HG03039 (cell line): ENCODE measurements around the gene ITPR3.
"Not testable (repeated sequence)": the region's sequence is repeated elsewhere in the genome, so short reads cannot be mapped to it uniquely, and the experiment has no call there.

Experiments
- ATAC-seq: cut with Tn5 transposase; IDR thresholded peaks from one replicate; pipeline ENCODE4 v1.9.1; 2021; ENCODE audit warnings: mild to moderate bottlenecking, moderate library complexity; ENCODE audit not compliant: unreplicated experiment

The ITPR3 gene

DNA sequence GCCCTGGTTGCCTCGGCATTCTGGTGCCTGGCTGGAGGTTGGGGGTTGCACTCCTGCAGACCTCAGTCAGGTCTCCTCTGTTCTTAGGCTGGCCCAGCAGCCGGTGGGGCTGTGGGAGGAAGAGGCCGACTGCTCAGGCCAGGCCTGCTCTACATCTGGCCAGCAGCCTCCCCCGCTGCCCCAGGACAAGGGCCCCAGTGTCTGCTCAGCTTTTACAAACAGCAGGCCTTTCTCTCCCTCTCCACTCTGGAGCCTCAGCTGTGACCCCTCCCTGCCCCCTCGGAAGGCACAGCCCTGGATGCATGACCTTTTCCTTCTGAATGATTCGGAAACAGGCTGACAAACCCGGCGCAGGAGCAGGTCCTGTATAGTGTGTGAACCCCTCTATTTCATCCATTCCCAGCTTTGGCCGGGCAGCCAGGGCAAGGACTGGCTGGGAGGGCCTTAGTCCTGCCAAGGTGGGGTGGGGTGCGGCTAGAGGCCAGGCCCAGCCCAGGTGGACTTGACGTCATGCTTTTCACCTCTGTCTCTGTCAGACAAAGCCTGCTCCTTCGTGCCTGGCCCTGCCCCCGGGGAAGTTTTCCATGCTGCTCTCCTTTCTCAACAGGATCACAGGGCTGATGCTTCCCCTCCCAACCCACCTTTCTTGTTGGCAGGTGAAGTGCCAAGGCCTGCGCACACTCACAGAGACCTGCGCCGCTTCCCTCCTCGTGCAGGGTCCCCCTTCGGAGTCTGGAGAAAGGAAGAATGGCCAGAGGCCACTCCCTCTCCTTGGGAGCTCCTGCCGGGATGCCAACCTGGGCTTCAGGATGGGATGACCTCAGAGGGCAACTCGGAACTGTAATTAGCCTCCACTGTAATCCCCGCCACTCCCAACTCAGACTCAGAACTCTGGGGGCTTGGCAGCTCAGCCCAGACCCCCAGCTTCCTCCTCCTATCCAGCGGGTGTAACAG, 10.1 kb upstream of the ITPR3 start:
- no peak for ATAC-seq

DNA sequence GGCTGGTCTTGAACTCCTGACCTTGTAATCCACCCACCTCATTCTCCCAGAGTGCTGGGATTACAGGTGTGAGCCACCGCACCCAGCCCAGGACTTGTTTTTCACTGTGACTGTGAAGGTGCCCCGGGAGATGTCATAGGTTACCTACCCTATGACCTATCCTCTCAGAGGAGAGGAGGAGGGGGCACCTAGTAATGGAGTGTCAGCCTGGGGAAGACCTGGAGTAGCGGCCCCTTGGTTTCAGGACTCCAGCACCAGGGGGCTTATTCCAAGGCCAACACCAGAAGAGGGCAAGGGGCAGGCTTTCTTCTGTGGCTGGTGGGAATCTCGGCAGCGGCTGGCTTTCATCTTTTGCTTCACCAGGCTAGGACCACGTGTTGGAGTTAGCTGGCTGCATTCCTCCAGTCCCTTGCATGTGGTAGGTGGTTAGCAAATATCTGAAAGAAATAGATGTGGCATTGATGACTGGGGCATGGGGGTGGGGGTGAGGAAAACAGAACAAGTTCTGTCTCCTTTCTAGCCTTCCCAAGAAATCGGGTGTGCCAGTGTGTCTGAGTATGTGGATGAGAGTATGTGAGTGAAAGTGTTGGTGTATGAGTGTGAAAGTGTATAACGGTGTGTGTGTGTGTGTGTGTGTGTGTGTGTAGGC, 7.9 kb upstream of the ITPR3 start:
- ATAC-seq, result no peak

DNA sequence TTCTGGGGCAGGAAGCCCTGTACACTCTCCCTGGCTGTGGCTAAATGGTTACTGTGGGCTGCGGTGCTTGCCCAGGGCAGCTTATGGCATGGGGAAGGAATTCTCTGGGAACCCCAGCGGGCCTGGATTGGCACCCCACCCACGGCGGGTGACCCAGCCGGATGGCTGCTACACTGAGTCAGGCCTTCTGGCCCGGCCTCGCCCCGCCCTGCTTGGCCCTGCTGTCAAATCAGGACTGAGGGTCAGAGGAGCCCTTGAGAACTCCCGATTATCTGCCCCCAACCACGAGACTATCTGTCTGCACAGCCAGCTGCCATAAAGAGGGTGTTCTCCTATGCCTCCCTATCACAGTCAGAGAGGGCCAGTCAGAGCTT, 7.3 kb upstream of the ITPR3 start:
- no peak for ATAC-seq

DNA sequence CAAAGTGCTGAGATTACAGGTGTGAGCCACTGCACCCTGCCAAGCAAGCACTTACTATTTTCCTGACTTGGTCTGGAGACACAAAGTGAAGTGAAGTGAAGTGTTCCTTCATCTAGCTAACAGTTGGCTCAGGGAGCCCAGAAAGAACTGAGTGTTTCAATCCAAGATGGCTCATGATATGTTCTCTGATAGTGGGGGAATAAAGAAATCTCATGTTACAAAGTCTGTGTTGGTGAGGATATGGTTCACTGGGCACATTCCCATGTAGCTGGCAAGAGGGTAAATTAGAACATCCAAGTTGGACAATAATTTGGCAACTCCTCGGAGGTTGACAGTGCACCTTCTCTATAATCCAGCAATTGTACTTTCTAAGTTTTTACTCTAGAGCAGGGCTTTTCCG, 5.0 kb upstream of the ITPR3 start:
- ATAC-seq, result no peak

DNA sequence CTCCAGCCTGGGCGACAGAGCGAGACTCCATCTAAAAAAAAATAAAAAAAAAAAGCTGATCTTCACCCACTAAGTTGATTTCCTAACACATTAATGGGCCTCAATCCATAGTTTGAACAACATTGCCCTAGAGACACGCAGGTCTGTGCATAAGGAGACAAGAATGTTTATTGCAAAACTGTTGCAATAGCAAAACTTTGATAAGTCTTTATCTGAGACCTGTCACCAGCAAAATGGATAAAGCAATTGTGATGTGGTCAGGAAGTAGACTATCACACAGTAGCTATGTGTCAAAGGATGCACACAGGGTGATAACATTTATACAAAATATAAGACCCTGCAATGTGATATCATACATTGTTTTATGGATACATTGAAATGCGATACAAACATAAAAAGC, 4.2 kb upstream of the ITPR3 start:
- no peak for ATAC-seq

DNA sequence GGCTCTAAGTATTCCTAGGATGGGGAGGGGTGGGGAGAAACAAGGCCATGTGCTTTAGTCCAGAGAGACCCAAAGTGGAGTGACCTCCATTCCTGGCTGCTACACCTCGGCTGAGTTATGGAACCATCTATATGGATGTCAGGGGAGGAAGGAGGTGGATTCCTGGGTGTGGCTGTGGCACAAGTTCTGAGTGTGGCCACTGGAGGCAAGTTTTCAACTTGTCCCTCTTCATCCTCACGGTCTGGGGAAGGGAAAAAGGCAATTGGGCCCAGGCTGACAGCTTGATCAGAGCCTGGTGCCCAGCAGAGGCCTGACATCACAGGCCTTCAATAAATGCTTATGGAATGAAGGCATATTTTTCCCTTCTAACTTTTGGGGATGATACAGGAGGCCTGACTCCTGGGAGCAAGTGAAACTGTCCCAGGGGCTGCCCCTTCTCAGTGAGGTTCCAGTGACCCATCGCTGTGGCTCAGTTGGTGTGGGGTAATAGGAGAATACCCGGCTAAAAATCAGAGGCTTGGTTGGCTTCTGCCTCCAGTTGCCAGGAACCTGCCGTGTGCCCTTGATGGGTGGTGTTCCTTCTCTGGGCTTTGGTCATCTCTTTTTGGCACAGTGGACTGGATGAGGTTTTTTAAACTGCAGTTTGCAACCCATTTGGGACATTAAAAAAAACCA, 1.8 kb upstream of the ITPR3 start:
- ATAC-seq, result no peak

DNA sequence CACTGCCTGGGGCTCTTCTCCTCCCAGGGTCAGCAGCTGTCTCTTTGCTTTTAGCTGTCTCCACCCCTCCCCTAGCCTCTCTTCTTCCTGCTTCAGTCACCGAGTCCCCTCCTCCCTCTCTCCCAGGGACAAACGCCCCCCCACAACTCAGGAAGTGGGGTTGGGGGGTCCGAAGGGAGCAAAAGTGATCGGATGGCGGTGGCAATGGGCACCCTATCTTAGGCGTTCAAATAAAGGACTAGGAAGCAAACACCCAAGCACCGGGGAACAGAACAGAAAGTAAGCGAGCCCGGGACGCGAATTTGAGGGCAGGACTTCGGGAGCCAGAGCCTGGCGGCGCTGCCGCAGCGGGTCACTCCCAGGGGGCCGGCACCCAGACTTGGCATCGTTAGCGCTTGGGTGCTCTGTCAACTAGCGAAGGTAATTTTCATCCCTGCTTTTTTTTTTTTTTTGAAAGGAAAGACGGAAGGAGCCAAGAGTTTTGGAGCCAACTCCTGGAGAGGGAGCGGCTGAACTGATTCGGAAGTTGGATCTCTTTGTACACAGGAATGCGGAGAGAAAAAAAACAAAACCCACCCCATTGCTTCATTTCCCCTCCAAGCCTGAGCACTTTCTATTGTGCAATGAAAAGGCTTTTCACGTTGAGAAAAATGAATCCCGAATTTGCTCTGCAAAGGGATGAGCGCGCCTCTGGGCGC, 815 bp upstream of the ITPR3 start:
- no peak for ATAC-seq

DNA sequence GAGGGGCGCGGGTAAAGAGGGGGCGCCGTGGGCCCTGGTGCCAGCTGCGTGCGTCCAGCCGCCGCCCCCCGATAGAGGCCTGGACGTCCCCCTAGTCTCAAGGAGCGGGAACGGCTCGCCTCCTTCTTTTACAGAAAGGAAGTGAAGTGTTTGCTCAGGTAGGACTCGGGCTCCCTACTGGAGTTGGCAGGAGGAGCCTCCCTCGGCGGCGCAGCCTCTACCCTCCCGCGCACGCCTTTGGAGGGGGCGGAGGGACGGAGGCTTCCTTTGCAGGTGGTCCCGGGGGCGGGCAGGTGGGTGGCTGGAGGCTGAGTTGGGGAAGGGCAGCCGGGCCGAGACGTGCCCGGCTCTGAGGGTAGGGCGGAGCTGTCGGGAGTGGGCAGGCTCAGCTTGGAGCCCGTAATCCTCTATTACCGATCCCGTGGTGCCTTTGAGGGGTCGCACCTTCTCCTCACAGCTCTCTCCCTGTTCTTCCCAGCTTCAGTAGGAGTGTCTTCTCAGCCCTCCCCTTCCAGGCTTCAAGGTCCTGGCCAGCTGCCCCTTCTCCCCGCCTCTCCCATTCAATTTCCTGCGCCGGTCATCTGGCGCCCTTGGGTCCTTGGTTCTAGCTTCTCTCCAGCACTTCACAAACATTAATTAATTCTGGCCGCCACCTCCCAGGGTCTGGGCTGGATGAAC, 728 bp downstream of the ITPR3 start:
- peak; percentile 16 for ATAC-seq

DNA sequence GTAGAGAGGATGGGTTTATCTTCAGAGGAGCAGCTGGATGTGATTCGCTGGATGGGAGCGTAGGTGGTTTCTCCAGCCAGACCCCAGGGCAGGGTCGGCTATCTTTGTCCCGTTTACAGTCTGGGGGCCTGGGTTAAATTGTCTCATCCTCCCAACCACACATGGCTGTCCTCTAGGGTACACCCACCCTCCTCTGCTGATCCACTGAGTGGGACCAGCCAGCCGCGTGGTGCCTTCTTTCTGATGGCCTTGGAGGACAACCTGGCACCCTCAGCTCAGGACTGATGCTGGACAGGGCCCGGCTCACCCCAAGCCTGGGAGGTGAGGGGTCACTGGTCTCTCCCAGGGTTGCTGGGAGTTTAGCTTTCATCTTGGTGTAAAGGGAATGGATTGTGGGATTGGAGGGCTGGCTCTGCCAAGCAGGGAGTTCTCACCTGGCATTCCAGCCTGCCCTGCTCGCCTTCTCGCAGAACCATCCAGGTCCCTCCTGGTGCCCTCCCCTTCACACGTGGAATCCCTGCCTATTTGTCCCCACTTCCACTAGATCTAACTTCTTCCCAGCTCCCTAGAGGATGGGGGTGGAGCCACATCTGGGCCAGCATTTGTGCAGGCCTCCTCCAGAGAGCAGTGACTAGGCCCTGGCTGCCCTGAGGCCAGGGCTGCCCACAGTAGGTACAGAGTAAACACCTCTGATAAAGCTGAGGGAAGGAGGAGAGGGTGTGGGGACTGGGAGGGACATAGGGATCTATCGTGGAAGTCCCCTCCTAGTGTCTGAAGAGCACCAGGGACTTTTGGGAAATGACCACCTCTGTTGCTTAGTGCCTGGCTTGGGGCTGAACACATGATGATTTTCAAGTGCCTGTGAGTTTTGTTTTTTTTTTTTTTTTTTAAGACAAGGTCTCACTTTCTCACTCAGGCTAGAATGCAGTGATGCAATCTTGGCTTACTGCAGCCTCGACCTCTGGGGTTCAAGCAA, 1.6 kb downstream of the ITPR3 start:
- ATAC-seq, result no peak

DNA sequence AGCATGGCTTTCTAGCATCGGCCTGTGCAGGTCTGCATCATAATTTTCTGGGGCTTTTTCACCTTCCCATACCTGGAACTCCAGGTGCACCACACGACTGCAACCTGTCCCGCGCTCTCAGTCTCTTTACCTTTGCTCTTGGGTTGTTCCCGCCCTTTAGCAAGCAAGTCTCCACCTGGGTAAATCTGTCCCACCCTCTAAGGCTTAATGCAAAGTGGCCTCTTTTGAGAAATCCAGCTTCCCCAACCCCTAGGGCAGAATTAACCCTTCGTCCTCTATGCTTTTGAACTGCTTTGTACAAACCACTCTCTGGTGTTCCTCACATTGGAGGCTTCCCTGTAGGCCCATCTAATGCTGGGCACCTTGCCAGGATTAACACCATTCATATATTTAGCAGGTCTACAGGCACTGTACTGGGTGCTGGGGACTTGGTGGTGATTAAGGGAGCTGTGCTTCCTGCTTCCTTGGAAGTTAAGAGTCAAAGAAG, 2.8 kb downstream of the ITPR3 start:
- ATAC-seq, result no peak

DNA sequence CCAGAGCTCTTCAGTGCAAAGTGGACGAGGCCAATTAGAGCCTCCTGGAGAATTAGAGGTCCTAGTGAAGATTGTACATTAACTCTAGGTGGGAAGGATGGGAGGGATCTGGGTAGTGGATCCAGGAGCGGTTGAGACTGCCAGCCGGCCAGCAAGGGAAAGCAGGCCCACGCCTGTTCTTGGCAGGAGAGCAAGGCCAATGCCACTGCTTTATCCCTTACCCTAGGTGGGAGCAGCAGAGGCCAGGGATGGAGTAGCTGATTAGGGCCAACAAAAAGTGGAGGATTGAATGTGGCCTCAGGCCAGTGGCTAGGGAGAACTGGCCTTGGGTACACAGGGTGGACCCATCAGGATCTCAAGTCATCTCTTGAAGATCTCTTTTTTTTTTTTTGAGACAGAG, 3.7 kb downstream of the ITPR3 start:
- no peak for ATAC-seq

DNA sequence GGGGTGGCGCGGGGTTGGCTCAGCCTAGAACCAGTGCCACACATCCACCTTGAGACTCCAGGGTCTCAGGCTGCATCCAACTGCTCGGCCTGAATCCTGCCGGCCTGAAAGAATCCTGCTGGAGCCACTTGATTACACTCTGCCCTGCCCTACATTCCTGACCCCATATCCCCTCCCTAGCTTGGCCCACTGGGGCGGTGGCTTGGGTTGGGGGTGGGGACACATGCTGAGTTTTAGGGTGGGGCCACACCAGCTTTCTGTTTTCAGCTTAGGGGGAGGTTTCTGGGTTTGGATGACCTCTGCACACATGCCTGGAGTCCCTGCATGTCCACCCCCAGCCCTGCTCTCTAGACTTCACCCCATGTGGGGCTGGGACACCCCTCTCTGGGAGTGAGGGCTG, 6.8 kb downstream of the ITPR3 start:
- ATAC-seq, result no peak

DNA sequence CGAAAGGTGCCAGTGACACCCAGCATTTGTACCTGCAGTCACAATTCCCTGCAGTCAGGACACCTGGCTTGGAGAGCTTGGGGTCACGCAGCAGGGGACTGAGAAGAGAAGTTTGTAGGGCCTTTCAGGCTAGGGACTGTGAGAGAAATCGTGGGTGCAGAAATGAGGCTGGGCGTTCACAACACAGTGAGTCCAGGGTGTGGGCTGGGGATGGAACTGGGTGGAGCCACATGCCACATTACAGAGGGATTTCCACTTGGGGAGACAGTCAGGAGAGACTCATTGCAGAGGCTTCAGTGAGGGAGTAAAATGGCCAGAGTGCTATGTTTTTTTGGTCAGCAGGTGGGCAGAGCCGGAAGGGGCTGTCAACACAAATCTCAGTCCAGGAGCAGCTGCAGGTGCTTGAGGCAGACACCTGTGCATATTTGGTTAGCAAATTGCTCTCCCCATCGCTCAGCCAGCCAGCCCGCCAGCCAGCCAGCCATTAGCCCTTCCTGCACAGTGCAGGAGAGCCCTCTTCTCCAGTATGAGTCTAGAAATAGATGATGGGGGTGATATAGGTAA, 7.4 kb downstream of the ITPR3 start:
- ATAC-seq, result no peak

DNA sequence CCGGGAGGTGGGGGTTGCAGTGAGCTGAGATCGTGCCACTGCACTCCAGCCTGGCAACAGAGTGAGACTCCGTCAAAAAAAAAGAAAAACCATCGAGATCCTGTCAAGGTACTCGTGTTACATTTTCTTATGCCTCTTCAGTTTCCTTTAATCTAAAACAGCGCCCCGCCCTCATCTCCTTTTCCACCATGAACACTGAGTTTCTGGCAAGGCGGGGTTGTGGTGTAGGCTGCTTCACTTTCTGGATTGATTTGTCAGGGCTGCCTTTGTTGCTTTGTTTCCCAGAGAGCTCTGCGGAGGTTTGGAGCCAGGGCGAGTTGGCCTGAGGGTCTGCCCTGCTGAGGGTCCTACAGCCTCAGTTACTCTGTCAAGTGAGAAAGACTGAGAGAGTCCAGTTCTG, 8.9 kb downstream of the ITPR3 start:
- ATAC-seq, result no peak

DNA sequence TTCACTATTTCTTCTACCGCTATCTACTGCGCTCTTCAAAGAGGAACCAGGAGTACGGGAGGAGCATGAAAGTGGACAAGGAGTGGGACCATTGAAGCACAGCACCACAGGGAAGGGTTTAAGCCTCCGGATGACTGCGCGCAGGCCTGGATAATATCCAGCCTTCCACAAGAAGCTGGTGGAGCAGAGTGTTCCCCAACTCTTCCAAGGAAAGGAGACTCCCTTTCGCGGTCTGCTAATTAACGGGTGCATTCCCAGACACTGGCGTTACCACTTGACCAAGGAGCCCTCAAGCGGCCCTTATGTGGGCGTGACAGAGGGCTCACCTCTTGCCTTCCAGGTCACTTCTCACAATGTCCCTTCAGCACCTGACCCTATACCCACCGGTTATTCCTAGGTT, 10.4 kb downstream of the ITPR3 start:
- ATAC-seq, result not testable (repeated sequence)

DNA sequence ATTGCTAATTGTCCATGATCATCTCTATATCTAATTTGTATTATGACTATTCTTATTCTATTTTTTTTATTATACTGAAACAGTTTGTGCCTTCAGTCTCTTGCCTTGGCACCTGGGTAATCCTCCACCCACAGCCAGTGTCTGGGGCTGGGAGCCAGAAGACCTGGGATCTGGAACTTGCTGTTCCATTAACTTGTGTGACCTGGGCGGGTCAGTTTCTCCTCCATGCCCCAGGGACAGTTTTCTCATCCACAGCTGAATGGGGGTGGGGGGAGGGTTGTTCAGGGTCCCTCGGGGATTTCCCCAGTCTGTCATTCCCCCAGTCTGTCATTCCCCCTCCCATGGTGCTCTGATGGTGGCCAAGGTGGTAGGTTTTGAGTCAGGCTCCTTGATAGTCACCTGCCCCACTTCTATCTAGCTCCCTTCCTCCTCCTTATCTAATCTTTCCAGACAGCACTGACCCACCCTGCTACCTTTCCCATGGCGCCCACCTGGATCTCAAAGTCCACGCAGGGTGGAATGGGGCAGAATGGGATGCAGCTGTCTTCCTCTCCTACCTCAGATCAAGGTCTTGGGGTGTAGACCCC, 10.9 kb downstream of the ITPR3 start:
- no peak for ATAC-seq

DNA sequence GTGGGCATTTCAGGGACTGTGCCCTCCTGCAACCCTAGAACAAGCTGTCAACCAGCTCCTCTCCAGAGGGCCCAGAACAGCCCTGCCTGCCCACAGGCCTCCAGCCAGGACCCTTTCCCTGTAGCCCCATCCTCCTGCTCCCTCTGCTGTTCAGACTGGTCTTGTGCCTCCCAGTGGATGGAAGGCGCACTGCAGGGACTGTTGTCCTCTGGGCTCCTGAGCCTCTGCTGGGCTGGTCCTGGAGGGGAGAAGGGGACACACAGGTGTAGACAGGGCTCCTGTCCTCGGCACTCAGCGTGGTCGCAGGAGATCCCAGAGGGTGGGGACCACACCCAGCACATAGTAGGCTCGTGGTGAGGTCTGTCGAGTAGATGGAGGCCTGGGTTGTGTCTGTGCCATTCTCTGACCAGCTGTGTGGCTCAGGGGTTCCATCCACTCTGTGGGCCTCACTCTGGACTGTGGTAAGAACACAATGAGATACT, 11.5 kb downstream of the ITPR3 start:
- ATAC-seq, result no peak

DNA sequence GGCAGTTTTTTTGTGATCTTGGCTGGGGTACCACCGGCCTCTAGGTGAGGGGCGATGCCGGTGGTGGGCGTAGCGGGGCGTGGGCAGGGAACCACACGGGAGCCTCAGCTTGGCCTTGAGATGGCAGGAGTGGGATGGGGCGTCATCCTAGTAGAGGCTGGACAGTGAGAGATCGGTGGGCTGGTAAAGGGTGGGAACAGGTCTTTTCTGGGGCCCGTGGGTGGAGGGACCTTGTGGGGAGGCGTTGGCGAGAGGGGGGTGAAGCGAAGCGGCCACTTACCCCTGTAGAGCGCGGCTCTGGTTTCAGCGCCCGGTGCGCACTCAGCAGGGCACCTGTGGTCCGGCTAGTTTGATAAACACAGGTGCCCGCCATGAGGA, 12.0 kb downstream of the ITPR3 start:
- no peak for ATAC-seq
